A549 (cell line): ENCODE measurements around the gene CTPS2. TPM values are rescaled to one million over a fixed set of nuclear protein-coding genes. Genes with fewer than 3 reads are reported as not detected.

Source experiments
- ATAC-seq, 2 experiments: fragments of 200-7000 bp in 1 of 2; fragments of >200 bp in 1 of 2; cut with Nextera tagmentation in 1 of 2; cut with Tn5 transposase in 1 of 2; 3 replicates each; pipeline versions ENCODE4 v1.8.0 to v1.9.1; 2018 to 2020; ENCODE audit warnings: mild to moderate bottlenecking in 1 of 2, moderate library complexity in 1 of 2
- CTCF ChIA-PET: fragments of 300-600 bp; sonication (Branson Sonifier 250); formaldehyde crosslinking; extraction: SDS; loops from one replicate; lab custom pipeline; 2021; ENCODE audit warnings: antibody characterized with exemption, inconsistent platforms; lab: Yijun Ruan, JAX
- POLR2A ChIA-PET: fragments of 350-600 bp; formaldehyde crosslinking; extraction: SDS; loops from one replicate; lab custom pipeline; 2021; ENCODE audit warnings: antibody characterized with exemption, inconsistent platforms; lab: Yijun Ruan, JAX
- DNase-seq, 2 experiments: peaks; one replicate each; pipeline versions ENCODE4 v3.0.0 to v3.0.0-alpha.2; 2011 to 2016; ENCODE audit warnings: low read depth in 1 of 2, low spot score in 1 of 2
- FAIRE-seq: peaks from 2 replicates; lab custom pipeline; 2011; peaks lifted over from hg19 to GRCh38; lab: Jason Lieb, UNC
- H3K27ac ChIP-seq, 2 experiments: fragments of >200 bp; sonication (Bioruptor Twin); formaldehyde crosslinking; 3 replicates each; pipeline ENCODE4 v1.5.1; 2016 to 2017
- H3K4me1 ChIP-seq: fragments of >200 bp; sonication (Bioruptor Twin); formaldehyde crosslinking; 3 replicates; pipeline ENCODE4 v1.6.1; 2016
- H3K4me2 ChIP-seq: fragments of >200 bp; sonication (Bioruptor Twin); formaldehyde crosslinking; 3 replicates; pipeline ENCODE4 v1.6.1; 2016
- H3K4me3 ChIP-seq: fragments of >200 bp; sonication (Bioruptor Twin); formaldehyde crosslinking; 3 replicates; pipeline ENCODE4 v1.5.1; 2016
- H3K9me3 ChIP-seq: fragments of >200 bp; sonication (Bioruptor Twin); formaldehyde crosslinking; 3 replicates; pipeline ENCODE4 v1.6.1; 2016
- ATOH8 ChIP-seq: fragments of 250-450 bp; sonication (Bioruptor Pico); IDR thresholded peaks from 2 replicates; pipeline ENCODE4 v1.5.0; 2020; ENCODE audit warnings: low read depth, mild to moderate bottlenecking, moderate library complexity
- BCL3 ChIP-seq: fragments of >200 bp; sonication (Bioruptor Twin); formaldehyde crosslinking; IDR thresholded peaks from 3 replicates; pipeline ENCODE4 v1.6.1; 2016
- BHLHE40 ChIP-seq: IDR thresholded peaks from 2 replicates; pipeline ENCODE4 v1.6.1; 2012; ENCODE audit warnings: low read depth, low read length, inconsistent platforms
- CHD4 ChIP-seq: fragments of 200-600 bp; sonication (generic); IDR thresholded peaks from 2 replicates; pipeline ENCODE4 v1.6.1; 2016; ENCODE audit warnings: antibody characterized with exemption, mild to moderate bottlenecking, borderline replicate concordance
- CTCF ChIP-seq: fragments of >200 bp; sonication (Bioruptor Twin); formaldehyde crosslinking; IDR thresholded peaks from 3 replicates; pipeline ENCODE4 v1.5.1; 2016
- EHMT2 ChIP-seq: fragments of 200-600 bp; sonication (generic); IDR thresholded peaks from 2 replicates; pipeline ENCODE4 v1.6.1; 2016; ENCODE audit warnings: antibody characterized with exemption, low read depth, mild to moderate bottlenecking, moderate library complexity
- FOSL2 ChIP-seq, 2 experiments: fragments of 450-650 bp in 1 of 2; fragments of >200 bp in 1 of 2; sonication (Bioruptor Twin) in 1 of 2; formaldehyde crosslinking; IDR thresholded peaks; 2 replicates each; pipeline versions ENCODE4 v1.5.0 to v1.6.1; 2016 to 2020; ENCODE audit warnings: mild to moderate bottlenecking in 1 of 2, moderate library complexity in 1 of 2
- FOXS1 ChIP-seq: fragments of 250-450 bp; sonication (Bioruptor Pico); IDR thresholded peaks from 2 replicates; pipeline ENCODE4 v1.5.0; 2020; ENCODE audit warnings: mild to moderate bottlenecking, moderate library complexity
- HES2 ChIP-seq: fragments of >200 bp; sonication (Bioruptor Twin); formaldehyde crosslinking; IDR thresholded peaks from 2 replicates; pipeline ENCODE4 v1.6.1; 2016
- HOXA7 ChIP-seq: fragments of 250-450 bp; sonication (Bioruptor Pico); IDR thresholded peaks from 2 replicates; pipeline ENCODE4 v1.5.0; 2020; ENCODE audit warnings: mild to moderate bottlenecking, moderate library complexity
- HOXB13 ChIP-seq: fragments of 250-450 bp; sonication (Bioruptor Pico); IDR thresholded peaks from 2 replicates; pipeline ENCODE4 v1.5.0; 2020; ENCODE audit warnings: low read depth, mild to moderate bottlenecking, moderate library complexity
- HOXB5 ChIP-seq: fragments of 250-450 bp; sonication (Bioruptor Pico); IDR thresholded peaks from 2 replicates; pipeline ENCODE4 v1.5.0; 2020; ENCODE audit warnings: mild to moderate bottlenecking, moderate library complexity
- JUN ChIP-seq, 2 experiments: fragments of >200 bp; sonication (Bioruptor Twin); formaldehyde crosslinking; IDR thresholded peaks; 2 replicates in 1 of 2; 3 replicates in 1 of 2; pipeline ENCODE4 v1.6.1; 2016 to 2017
- MAFK ChIP-seq: fragments of 450-650 bp; IDR thresholded peaks from 2 replicates; pipeline ENCODE4 v1.6.1; 2014; ENCODE audit not compliant: partially characterized antibody
- MAX ChIP-seq: IDR thresholded peaks from 2 replicates; pipeline ENCODE4 v1.6.1; 2012
- MYC ChIP-seq: IDR thresholded peaks from 2 replicates; pipeline ENCODE4 v1.6.1; 2012; ENCODE audit warnings: mild to moderate bottlenecking, inconsistent platforms, low read length, improper control_type of control experiment, borderline replicate concordance
- NFE2L2 ChIP-seq: fragments of 150-350 bp; conservative IDR thresholded peaks from 2 replicates; pipeline ENCODE4 v1.6.1; 2014; ENCODE audit warnings: low read length
- NPAS2 ChIP-seq: fragments of 250-450 bp; sonication (Bioruptor Pico); IDR thresholded peaks from 2 replicates; pipeline ENCODE4 v1.8.0; 2022; ENCODE audit warnings: mild to moderate bottlenecking, moderate library complexity, borderline replicate concordance
- NR3C1 ChIP-seq: fragments of >200 bp; sonication (Bioruptor Twin); formaldehyde crosslinking; IDR thresholded peaks from 3 replicates; pipeline ENCODE4 v1.6.1; 2017
- PBX3 ChIP-seq: IDR thresholded peaks from 2 replicates; pipeline ENCODE4 v1.6.1; 2012
- POLR2A ChIP-seq: IDR thresholded peaks from 2 replicates; pipeline ENCODE4 v1.6.1; 2012; ENCODE audit warnings: mild to moderate bottlenecking, low read length
- RCOR1 ChIP-seq: fragments of 150-350 bp; IDR thresholded peaks from 2 replicates; pipeline ENCODE4 v1.6.1; 2014; ENCODE audit warnings: antibody characterized with exemption, low read length, low read depth
- SREBF2 ChIP-seq: fragments of 450-650 bp; IDR thresholded peaks from 2 replicates; pipeline ENCODE4 v1.6.1; 2014; ENCODE audit warnings: mild to moderate bottlenecking, moderate library complexity
- TFCP2L1 ChIP-seq: fragments of 250-450 bp; sonication (Bioruptor Pico); IDR thresholded peaks from 2 replicates; pipeline ENCODE4 v1.5.0; 2021; ENCODE audit warnings: mild to moderate bottlenecking
- ZC3H11A ChIP-seq: fragments of 450-650 bp; IDR thresholded peaks from 2 replicates; pipeline ENCODE4 v1.6.1; 2014; ENCODE audit warnings: antibody characterized with exemption, mild to moderate bottlenecking
- ZFP36 ChIP-seq: fragments of 450-650 bp; IDR thresholded peaks from 2 replicates; pipeline ENCODE4 v1.6.1; 2014; ENCODE audit warnings: borderline replicate concordance; ENCODE audit not compliant: partially characterized antibody
- ZSCAN20 ChIP-seq: fragments of 250-450 bp; sonication (Bioruptor Pico); IDR thresholded peaks from 2 replicates; pipeline ENCODE4 v1.8.0; 2022; ENCODE audit warnings: mild to moderate bottlenecking, moderate library complexity
- WGBS: methylation state at CpG from one replicate; pipeline ENCODE4 v1.1.6; 2017; ENCODE audit errors: missing lambda C conversion rate; 5-methylcytosine and 5-hydroxymethylcytosine counted together
- polyA plus RNA-seq, 4 experiments: library from polyadenylated mRNA; depleted of rRNA in 3 of 4; stranded (reverse); fragments of >200 nt; fragmentation: RNase III in 1 of 4; extraction: RNeasy Plus Mini Kit Qiagen cat#74134 plus additional on column Dnase treatment in 1 of 4; gene quantifications; 2 replicates in 3 of 4; 3 replicates in 1 of 4; pipeline ENCODE4 v1.2.3, GENCODE V29; 2011 to 2017

CTPS2 gene
- polyA plus RNA-seq, 2 of the 4 experiments (the other 2 are of a cell fraction), result 11.1 to 18.5 TPM

- H3K4me3 ChIP-seq, result no peak overlapping the region
- ChIA-PET CTCF (interaction anchor here (0.7 to 1.5 kb wide), 2 partner anchors 9 to 22 kb away, joined by 3 to 4 read pairs; no protein-coding TSS in a partner anchor), POLR2A (no interaction called here)
- DNase-seq (no peak), ATAC-seq (no peak), FAIRE-seq (no peak)
- no peaks in the 10 kb centered on the region for H3K9me3 ChIP-seq
- H3K4me2 ChIP-seq, result no peak overlapping the region
- WGBS, result 77% methylated on average over 4 of the region's 4 CpGs
- TF ChIP-seq MYC (no peak), NR3C1 (no peak), HES2 (no peak), BHLHE40 (no peak), CHD4 (no peak), EHMT2 (no peak), ZSCAN20 (no peak), HOXB5 (CRISPR knock-in tag) (no peak), NPAS2 (no peak), BCL3 (no peak), FOXS1 (CRISPR knock-in tag) (no peak), ZFP36 (no peak), ZC3H11A (no peak), HOXB13 (no peak)
- no peak overlapping the region for H3K27ac ChIP-seq
- peaks cover 57% of the 10 kb centered on the region for H3K4me1 ChIP-seq
These were observed 10.0 kb upstream of the CTPS2 start for GRCh38 chrX:16722481-16722880.

- CTCF ChIA-PET, result interaction anchor here (0.6 kb wide), 1 partner anchor 9 kb away, joined by 3 read pairs; no protein-coding TSS in a partner anchor
- Histone ChIP-seq H3K9me3 (no peaks in the 10 kb centered on the region), H3K4me1 (peaks cover 33% of the 10 kb centered on the region), H3K4me2 (peak within 1 kb of the TSS; percentile 99), H3K4me3 (peak within 1 kb of the TSS; percentile 87), H3K27ac (peak within 1 kb of the TSS; percentile 84 to 95)
- ATAC-seq (peak; percentile 97 to 98), DNase-seq (peak; percentile 71 to 98), FAIRE-seq (peak; percentile 80)
- 2% methylated on average over 16 of the region's 54 CpGs for WGBS
- TF ChIP-seq MAX (peak; percentile 74; the same call in 1 of the 2 replicates), JUN (IDR thresholded peaks at IDR 0.05) (peak; percentile 67 to 89; a peak in 4 of 5 replicates), POLR2A (peak; percentile 84), MAFK (no peak), NFE2L2 (no peak), BCL3 (peak; percentile 85; the same call in 1 of the 3 replicates), FOSL2 (IDR thresholded peaks at IDR 0.05) (no peak), FOSL2 (CRISPR knock-in tag; IDR thresholded peaks at IDR 0.05) (peak; percentile 68), MYC (no peak), NR3C1 (no peak)
- POLR2A ChIA-PET, result interaction anchor here (0.6 to 2.0 kb wide), 17 partner anchors 11 to 982 kb away, joined by 3 to 37 read pairs (median 4); partner anchors contain the start of gene CA5B
These were observed 7.0 kb upstream of the CTPS2 start, which contains the start of gene SYAP1 for GRCh38 chrX:16719334-16720084. SYAP1 (plus strand) TSS chrX:16719612; CDS start chrX:16719725, 113 bp downstream.

GRCh38 chrX:16718824-16719333, 6.4 kb upstream of the CTPS2 start:
- DNase-seq (no peak), FAIRE-seq (no peak), ATAC-seq (no peak)
- peaks cover 33% of the 10 kb centered on the region for H3K4me1 ChIP-seq
- H3K4me3 ChIP-seq, result peak overlapping the region; percentile 87
- H3K9me3 ChIP-seq, result no peaks in the 10 kb centered on the region
- CTCF ChIA-PET, result no interaction called here
- peak overlapping the region; percentile 84 to 95 for H3K27ac ChIP-seq
- WGBS, result 11% methylated on average over 6 of the region's 6 CpGs
- POLR2A ChIA-PET, result interaction anchor here (0.6 to 2.0 kb wide), 17 partner anchors 12 to 981 kb away, joined by 3 to 37 read pairs (median 4); partner anchors contain the start of gene CA5B
- H3K4me2 ChIP-seq, result peak overlapping the region; percentile 84
- TF ChIP-seq CTCF, result no peak
- TF ChIP-seq SREBF2, result no peak
- no peak for TF ChIP-seq RCOR1
- TF ChIP-seq PBX3, result no peak
- no peak for TF ChIP-seq CHD4
- TF ChIP-seq ATOH8, result no peak
- TF ChIP-seq EHMT2, result no peak
- TF ChIP-seq TFCP2L1 (CRISPR knock-in tag), result no peak
- TF ChIP-seq HOXA7 (CRISPR knock-in tag), result peak; percentile 81; the same call in 1 of the 2 replicates
- TF ChIP-seq NPAS2, result no peak
